Tibial nerve (tissue), 4 donors: ENCODE data around the gene RANBP3L. TPM values are rescaled to one million over a fixed set of nuclear protein-coding genes. Genes with fewer than 3 reads are reported as not detected.
"Not testable (repeated sequence)": the region's sequence is repeated elsewhere in the genome, so short reads cannot be mapped to it uniquely, and the experiment has no call there.

Source experiments
- DNase-seq, 2 donors: peaks; one replicate each; pipeline ENCODE4 v3.0.0-alpha.2; 2019; ENCODE audit warnings: low spot score in 2 of 2
- H3K27ac ChIP-seq, 4 donors: fragments of 200-600 bp; sonication (generic) in 3 of 4; one replicate each; pipeline ENCODE4 v1.5.1; 2017 to 2019; ENCODE audit warnings: mild to moderate bottlenecking in 1 of 4
- H3K27me3 ChIP-seq, 2 donors: fragments of 200-600 bp; sonication (generic) in 1 of 2; one replicate each; pipeline versions ENCODE4 v1.5.1 to v1.6.0; 2017 to 2019
- H3K36me3 ChIP-seq, 3 donors: fragments of 200-600 bp; sonication (generic); one replicate each; pipeline ENCODE4 v1.5.1; 2018 to 2019
- H3K4me1 ChIP-seq, 4 donors: fragments of 200-600 bp; sonication (generic) in 3 of 4; one replicate each; pipeline ENCODE4 v1.5.1; 2017 to 2019
- H3K4me3 ChIP-seq, 4 donors: fragments of 200-600 bp; sonication (generic) in 3 of 4; one replicate each; pipeline ENCODE4 v1.5.1; 2017 to 2019; ENCODE audit warnings: mild to moderate bottlenecking in 1 of 4, moderate library complexity in 1 of 4
- H3K9me3 ChIP-seq, 4 donors: fragments of 200-600 bp; sonication (generic) in 3 of 4; one replicate each; pipeline ENCODE4 v1.5.1; 2017 to 2019
- CTCF ChIP-seq, 5 experiments: fragments of 200-600 bp in 3 of 5; fragments of 450-650 bp in 2 of 5; sonication (generic) in 3 of 5; IDR thresholded peaks; one replicate each; pipeline ENCODE4 v1.5.1; 2016 to 2019; ENCODE audit warnings: antibody characterized with exemption in 5 of 5, mild to moderate bottlenecking in 3 of 5, moderate library complexity in 2 of 5
- EP300 ChIP-seq, 2 donors: sonication (generic); formaldehyde crosslinking; IDR thresholded peaks; one replicate each; pipeline ENCODE4 v1.6.1; 2017; ENCODE audit warnings: antibody characterized with exemption in 2 of 2, mild to moderate bottlenecking in 1 of 2
- POLR2A ChIP-seq, 2 donors: fragments of 450-650 bp; IDR thresholded peaks; one replicate each; pipeline ENCODE4 v1.6.1; 2017; ENCODE audit warnings: antibody characterized with exemption in 2 of 2, mild to moderate bottlenecking in 2 of 2, moderate library complexity in 2 of 2
- WGBS, 2 donors: methylation state at CpG; one replicate each; pipeline ENCODE4 v1.1.5; 2018; 5-methylcytosine and 5-hydroxymethylcytosine counted together
- total RNA-seq, 4 donors: library from RNA; depleted of rRNA; stranded (reverse); fragments of >200 nt; gene quantifications; one replicate each; pipeline ENCODE4 v1.1.0, GENCODE V29; 2016

RANBP3L gene
- total RNA-seq, 4 donors from 2014 or later = 2.1 to 21.6 (median 4.5) TPM

- TF ChIP-seq POLR2A (IDR thresholded peaks at IDR 0.05) (no peak), EP300 (IDR thresholded peaks at IDR 0.05) (no peak), CTCF (IDR thresholded peaks at IDR 0.05) (no peak)
- Histone ChIP-seq H3K27ac (peak overlapping the region in 3 of 4 donors; percentile 35 to 84 (median 76)), H3K27me3 (no peaks in the 10 kb centered on the region), H3K36me3 (no peaks in the 10 kb centered on the region), H3K4me3 (peak overlapping the region in 1 of 4 donors; percentile 44), H3K9me3 (no peaks in the 10 kb centered on the region), H3K4me1 (peaks cover 0 to 49% (median 11%) of the 10 kb centered on the region in 4 donors)
- DNase-seq = no peak
- 61 to 76% methylated on average over 3 to 4 of the region's 4 CpGs for WGBS, 2 donors
These were observed 668 bp downstream of the RANBP3L start for GRCh38 chr5:36300927-36301540.

- Histone ChIP-seq H3K9me3 (no peaks in the 10 kb centered on the region), H3K4me1 (peaks cover 0 to 42% (median 11%) of the 10 kb centered on the region in 4 donors), H3K4me3 (peak overlapping the region in 1 of 4 donors; percentile 44), H3K36me3 (no peaks in the 10 kb centered on the region), H3K27ac (peak overlapping the region in 2 of 4 donors; percentile 19 to 76), H3K27me3 (no peaks in the 10 kb centered on the region)
- TF ChIP-seq EP300 (IDR thresholded peaks at IDR 0.05) (no peak), POLR2A (IDR thresholded peaks at IDR 0.05) (no peak), CTCF (IDR thresholded peaks at IDR 0.05) (no peak)
- WGBS, 2 donors = 63 to 65% methylated on average over 3 of the region's 3 CpGs
- no peak for DNase-seq
These were observed 1.3 kb downstream of the RANBP3L start for GRCh38 chr5:36300191-36300926.

GRCh38 chr5:36298552-36298951 is 3.1 kb downstream of the RANBP3L start:
- TF ChIP-seq EP300 (IDR thresholded peaks at IDR 0.05) (peak in 1 of 2 donors; percentile 26), CTCF (IDR thresholded peaks at IDR 0.05) (no peak)
- H3K27ac ChIP-seq = no peak overlapping the region
- no peak overlapping the region for H3K4me3 ChIP-seq
- peaks cover 0 to 30% (median 7%) of the 10 kb centered on the region in 4 donors for H3K4me1 ChIP-seq
- H3K9me3 ChIP-seq = no peaks in the 10 kb centered on the region
- no peak for DNase-seq
- no peaks in the 10 kb centered on the region for H3K27me3 ChIP-seq
- no peaks in the 10 kb centered on the region for H3K36me3 ChIP-seq

- Histone ChIP-seq H3K4me3 (no peak overlapping the region), H3K9me3 (no peaks in the 10 kb centered on the region), H3K27ac (no peak overlapping the region), H3K27me3 (no peaks in the 10 kb centered on the region), H3K4me1 (peaks cover 0 to 23% (median 7%) of the 10 kb centered on the region in 4 donors), H3K36me3 (no peaks in the 10 kb centered on the region)
- WGBS, 2 donors = 83 to 90% methylated on average over 3 of the region's 3 CpGs
- TF ChIP-seq POLR2A (IDR thresholded peaks at IDR 0.05) = no peak
- TF ChIP-seq EP300 (IDR thresholded peaks at IDR 0.05) = no peak
- no peak for DNase-seq
These were observed 4.0 kb downstream of the RANBP3L start for GRCh38 chr5:36297653-36298052.

- Histone ChIP-seq H3K36me3 (no peaks in the 10 kb centered on the region), H3K4me1 (peaks cover 0 to 7% (median 0%) of the 10 kb centered on the region in 4 donors), H3K27ac (no peak overlapping the region), H3K27me3 (no peaks in the 10 kb centered on the region), H3K4me3 (no peak overlapping the region), H3K9me3 (peaks cover 0 to 9% (median 0%) of the 10 kb centered on the region in 4 donors)
- WGBS, 2 donors = 49 to 58% methylated on average over 2 of the region's 2 CpGs
- no peak for TF ChIP-seq EP300 (IDR thresholded peaks at IDR 0.05)
- DNase-seq = no peak
These were observed 15.7 kb downstream of the RANBP3L start for GRCh38 chr5:36285837-36286615.

GRCh38 chr5:36283775-36284174 is 17.9 kb downstream of the RANBP3L start:
- H3K36me3 ChIP-seq, H3K9me3 ChIP-seq, H3K27ac ChIP-seq, DNase-seq, H3K4me3 ChIP-seq, H3K27me3 ChIP-seq: not testable (repeated sequence)
- H3K4me1 ChIP-seq = peaks cover 0 to 23% (median 0%) of the 10 kb centered on the region in 4 donors
- 83 to 86% methylated on average over 3 of the region's 3 CpGs for WGBS, 2 donors
